A549 (cell line): ENCODE data around the gene PIGC. TPM values are rescaled to one million over a fixed set of nuclear protein-coding genes. Genes with fewer than 3 reads are reported as not detected.

ENCODE experiments used
- ATAC-seq, 2 experiments: fragments of 200-7000 bp in 1 of 2; fragments of >200 bp in 1 of 2; cut with Nextera tagmentation in 1 of 2; cut with Tn5 transposase in 1 of 2; 3 replicates each; pipeline versions ENCODE4 v1.8.0 to v1.9.1; 2018 to 2020; ENCODE audit warnings: mild to moderate bottlenecking in 1 of 2, moderate library complexity in 1 of 2
- CTCF ChIA-PET: fragments of 300-600 bp; sonication (Branson Sonifier 250); formaldehyde crosslinking; extraction: SDS; loops from one replicate; lab custom pipeline; 2021; ENCODE audit warnings: antibody characterized with exemption, inconsistent platforms; lab: Yijun Ruan, JAX
- POLR2A ChIA-PET: fragments of 350-600 bp; formaldehyde crosslinking; extraction: SDS; loops from one replicate; lab custom pipeline; 2021; ENCODE audit warnings: antibody characterized with exemption, inconsistent platforms; lab: Yijun Ruan, JAX
- DNase-seq, 2 experiments: peaks; one replicate each; pipeline versions ENCODE4 v3.0.0 to v3.0.0-alpha.2; 2011 to 2016; ENCODE audit warnings: low read depth in 1 of 2, low spot score in 1 of 2
- FAIRE-seq: peaks from 2 replicates; lab custom pipeline; 2011; peaks lifted over from hg19 to GRCh38; lab: Jason Lieb, UNC
- H3K27ac ChIP-seq, 2 experiments: fragments of >200 bp; sonication (Bioruptor Twin); formaldehyde crosslinking; 3 replicates each; pipeline ENCODE4 v1.5.1; 2016 to 2017
- H3K4me1 ChIP-seq: fragments of >200 bp; sonication (Bioruptor Twin); formaldehyde crosslinking; 3 replicates; pipeline ENCODE4 v1.6.1; 2016
- H3K4me2 ChIP-seq: fragments of >200 bp; sonication (Bioruptor Twin); formaldehyde crosslinking; 3 replicates; pipeline ENCODE4 v1.6.1; 2016
- H3K4me3 ChIP-seq: fragments of >200 bp; sonication (Bioruptor Twin); formaldehyde crosslinking; 3 replicates; pipeline ENCODE4 v1.5.1; 2016
- H3K9me3 ChIP-seq: fragments of >200 bp; sonication (Bioruptor Twin); formaldehyde crosslinking; 3 replicates; pipeline ENCODE4 v1.6.1; 2016
- BHLHE40 ChIP-seq: IDR thresholded peaks from 2 replicates; pipeline ENCODE4 v1.6.1; 2012; ENCODE audit warnings: low read depth, low read length, inconsistent platforms
- CBX8 ChIP-seq: fragments of 200-600 bp; sonication (generic); IDR thresholded peaks from 2 replicates; pipeline ENCODE4 v1.6.1; 2016
- CEBPB ChIP-seq, 2 experiments: fragments of >200 bp in 1 of 2; sonication (Bioruptor Twin) in 1 of 2; formaldehyde crosslinking in 1 of 2; IDR thresholded peaks; 2 replicates each; pipeline ENCODE4 v1.6.1; 2012 to 2016
- CHD2 ChIP-seq: fragments of 150-350 bp; IDR thresholded peaks from 2 replicates; pipeline ENCODE4 v1.6.1; 2014; ENCODE audit warnings: low read length; ENCODE audit not compliant: partially characterized antibody
- E2F6 ChIP-seq: IDR thresholded peaks from 2 replicates; pipeline ENCODE4 v1.6.1; 2012; ENCODE audit warnings: low read depth, borderline replicate concordance
- EP300 ChIP-seq, 2 experiments: fragments of >200 bp; sonication (Bioruptor Twin); formaldehyde crosslinking; IDR thresholded peaks; 2 replicates in 1 of 2; 3 replicates in 1 of 2; pipeline ENCODE4 v1.6.1; 2016 to 2017
- FOSB ChIP-seq: fragments of 250-450 bp; sonication (Bioruptor Pico); IDR thresholded peaks from 2 replicates; pipeline ENCODE4 v1.5.0; 2020; ENCODE audit warnings: mild to moderate bottlenecking, moderate library complexity
- HDAC2 ChIP-seq: fragments of 200-600 bp; sonication (generic); IDR thresholded peaks from 2 replicates; pipeline ENCODE4 v1.6.1; 2016
- HES2 ChIP-seq: fragments of >200 bp; sonication (Bioruptor Twin); formaldehyde crosslinking; IDR thresholded peaks from 2 replicates; pipeline ENCODE4 v1.6.1; 2016
- HMGXB4 ChIP-seq: fragments of 250-450 bp; sonication (Bioruptor Pico); IDR thresholded peaks from 2 replicates; pipeline ENCODE4 v1.5.0; 2021; ENCODE audit warnings: mild to moderate bottlenecking, moderate library complexity, borderline replicate concordance
- HOXA7 ChIP-seq: fragments of 250-450 bp; sonication (Bioruptor Pico); IDR thresholded peaks from 2 replicates; pipeline ENCODE4 v1.5.0; 2020; ENCODE audit warnings: mild to moderate bottlenecking, moderate library complexity
- HOXB13 ChIP-seq: fragments of 250-450 bp; sonication (Bioruptor Pico); IDR thresholded peaks from 2 replicates; pipeline ENCODE4 v1.5.0; 2020; ENCODE audit warnings: low read depth, mild to moderate bottlenecking, moderate library complexity
- JUN ChIP-seq, 2 experiments: fragments of >200 bp; sonication (Bioruptor Twin); formaldehyde crosslinking; IDR thresholded peaks; 2 replicates in 1 of 2; 3 replicates in 1 of 2; pipeline ENCODE4 v1.6.1; 2016 to 2017
- MAFK ChIP-seq: fragments of 450-650 bp; IDR thresholded peaks from 2 replicates; pipeline ENCODE4 v1.6.1; 2014; ENCODE audit not compliant: partially characterized antibody
- MAX ChIP-seq: IDR thresholded peaks from 2 replicates; pipeline ENCODE4 v1.6.1; 2012
- MAZ ChIP-seq: fragments of 150-350 bp; IDR thresholded peaks from 2 replicates; pipeline ENCODE4 v1.6.1; 2014; ENCODE audit warnings: antibody characterized with exemption, low read depth, low read length, borderline replicate concordance
- NFE2L2 ChIP-seq: fragments of 150-350 bp; conservative IDR thresholded peaks from 2 replicates; pipeline ENCODE4 v1.6.1; 2014; ENCODE audit warnings: low read length
- NPAS2 ChIP-seq: fragments of 250-450 bp; sonication (Bioruptor Pico); IDR thresholded peaks from 2 replicates; pipeline ENCODE4 v1.8.0; 2022; ENCODE audit warnings: mild to moderate bottlenecking, moderate library complexity, borderline replicate concordance
- REST ChIP-seq: fragments of 200-600 bp; sonication (generic); IDR thresholded peaks from 2 replicates; pipeline ENCODE4 v1.6.1; 2016; ENCODE audit warnings: antibody characterized with exemption, mild to moderate bottlenecking, moderate library complexity
- RNF2 ChIP-seq: fragments of 200-600 bp; sonication (generic); IDR thresholded peaks from 2 replicates; pipeline ENCODE4 v1.6.1; 2016; ENCODE audit warnings: low read depth, mild to moderate bottlenecking, antibody characterized with exemption, moderate library complexity, borderline replicate concordance
- SMC3 ChIP-seq: fragments of >200 bp; sonication (Bioruptor Twin); formaldehyde crosslinking; IDR thresholded peaks from 3 replicates; pipeline ENCODE4 v1.6.1; 2018; ENCODE audit warnings: inconsistent platforms
- USF2 ChIP-seq: fragments of 450-650 bp; IDR thresholded peaks from 2 replicates; pipeline ENCODE4 v1.6.1; 2014; ENCODE audit warnings: antibody characterized with exemption
- ZNF302 ChIP-seq: fragments of 250-450 bp; sonication (Bioruptor Pico); IDR thresholded peaks from 2 replicates; pipeline ENCODE4 v1.9.0; 2021; ENCODE audit warnings: inconsistent platforms, mild to moderate bottlenecking, moderate library complexity
- ZSCAN20 ChIP-seq: fragments of 250-450 bp; sonication (Bioruptor Pico); IDR thresholded peaks from 2 replicates; pipeline ENCODE4 v1.8.0; 2022; ENCODE audit warnings: mild to moderate bottlenecking, moderate library complexity
- WGBS: methylation state at CpG from one replicate; pipeline ENCODE4 v1.1.6; 2017; ENCODE audit errors: missing lambda C conversion rate; 5-methylcytosine and 5-hydroxymethylcytosine counted together
- polyA plus RNA-seq, 4 experiments: library from polyadenylated mRNA; depleted of rRNA in 3 of 4; stranded (reverse); fragments of >200 nt; fragmentation: RNase III in 1 of 4; extraction: RNeasy Plus Mini Kit Qiagen cat#74134 plus additional on column Dnase treatment in 1 of 4; gene quantifications; 2 replicates in 3 of 4; 3 replicates in 1 of 4; pipeline ENCODE4 v1.2.3, GENCODE V29; 2011 to 2017

The PIGC gene
- polyA plus RNA-seq, 2 of the 4 experiments (the other 2 are of a cell fraction), result 30.7 to 50.0 TPM

GRCh38 chr1:172431204-172431603, 12.7 kb downstream of the PIGC start:
- Histone ChIP-seq H3K9me3 (no peaks in the 10 kb centered on the region), H3K4me2 (no peak overlapping the region), H3K27ac (no peak overlapping the region), H3K4me1 (no peaks in the 10 kb centered on the region), H3K4me3 (no peak overlapping the region)
- DNase-seq (no peak), ATAC-seq (no peak), FAIRE-seq (no peak)
- ChIA-PET POLR2A (no interaction called here), CTCF (interaction anchor here (0.5 to 4.1 kb wide), 5 partner anchors 13 to 520 kb away, joined by 3 to 32 read pairs (median 4); no protein-coding TSS in a partner anchor)
- TF ChIP-seq NFE2L2 (no peak), HOXA7 (CRISPR knock-in tag) (no peak), JUN (IDR thresholded peaks at IDR 0.05) (no peak), FOSB (CRISPR knock-in tag) (no peak), HES2 (no peak), HOXB13 (no peak), CBX8 (no peak), EP300 (IDR thresholded peaks at IDR 0.05) (no peak), CHD2 (no peak), CEBPB (IDR thresholded peaks at IDR 0.05) (no peak), MAZ (no peak), USF2 (no peak), SMC3 (no peak), REST (no peak)
- 75% methylated on average over 2 of the region's 2 CpGs for WGBS

GRCh38 chr1:172430128-172430454, 13.8 kb downstream of the PIGC start:
- ChIA-PET POLR2A (no interaction called here), CTCF (interaction anchor here (0.6 to 4.1 kb wide), 26 partner anchors 11 to 785 kb away, joined by 3 to 32 read pairs (median 3); partner anchors contain the start of gene PIGC)
- Histone ChIP-seq H3K4me1 (no peaks in the 10 kb centered on the region), H3K27ac (no peak overlapping the region), H3K4me3 (no peak overlapping the region), H3K4me2 (no peak overlapping the region), H3K9me3 (no peaks in the 10 kb centered on the region)
- no peak for FAIRE-seq
- ATAC-seq, result no peak
- 39% methylated on average over 1 of the region's 1 CpG for WGBS
- no peak for DNase-seq
- TF ChIP-seq ZSCAN20 (CRISPR knock-in tag) (no peak), NPAS2 (CRISPR knock-in tag) (no peak), RNF2 (no peak), MAX (no peak), HDAC2 (no peak), MAZ (no peak), HOXB13 (no peak), HES2 (no peak), ZNF302 (CRISPR knock-in tag) (no peak), BHLHE40 (no peak), FOSB (CRISPR knock-in tag) (no peak), HOXA7 (CRISPR knock-in tag) (no peak), HMGXB4 (no peak), MAFK (no peak), E2F6 (no peak), CEBPB (IDR thresholded peaks at IDR 0.05) (no peak)
